Liver (tissue), 2 donors: ENCODE data around the gene CPNE1.

Experiments used
- JUND ChIP-seq, 2 donors: IDR thresholded peaks; 2 replicates each; pipeline ENCODE4 v1.6.1; 2016; ENCODE audit warnings: antibody characterized with exemption in 2 of 2
- TF ChIP-seq, protein P1 (sequence below): IDR thresholded peaks from 2 replicates; pipeline ENCODE4 v1.6.1; 2016; ENCODE audit warnings: antibody characterized with exemption, mild to moderate bottlenecking
- donor health status: healthy.

GRCh38 chr20:35652641-35653429 is 11.9 kb downstream of the CPNE1 start:
- TF ChIP-seq JUND (IDR thresholded peaks at IDR 0.05), result no peak
- TF ChIP-seq, protein P1, sequence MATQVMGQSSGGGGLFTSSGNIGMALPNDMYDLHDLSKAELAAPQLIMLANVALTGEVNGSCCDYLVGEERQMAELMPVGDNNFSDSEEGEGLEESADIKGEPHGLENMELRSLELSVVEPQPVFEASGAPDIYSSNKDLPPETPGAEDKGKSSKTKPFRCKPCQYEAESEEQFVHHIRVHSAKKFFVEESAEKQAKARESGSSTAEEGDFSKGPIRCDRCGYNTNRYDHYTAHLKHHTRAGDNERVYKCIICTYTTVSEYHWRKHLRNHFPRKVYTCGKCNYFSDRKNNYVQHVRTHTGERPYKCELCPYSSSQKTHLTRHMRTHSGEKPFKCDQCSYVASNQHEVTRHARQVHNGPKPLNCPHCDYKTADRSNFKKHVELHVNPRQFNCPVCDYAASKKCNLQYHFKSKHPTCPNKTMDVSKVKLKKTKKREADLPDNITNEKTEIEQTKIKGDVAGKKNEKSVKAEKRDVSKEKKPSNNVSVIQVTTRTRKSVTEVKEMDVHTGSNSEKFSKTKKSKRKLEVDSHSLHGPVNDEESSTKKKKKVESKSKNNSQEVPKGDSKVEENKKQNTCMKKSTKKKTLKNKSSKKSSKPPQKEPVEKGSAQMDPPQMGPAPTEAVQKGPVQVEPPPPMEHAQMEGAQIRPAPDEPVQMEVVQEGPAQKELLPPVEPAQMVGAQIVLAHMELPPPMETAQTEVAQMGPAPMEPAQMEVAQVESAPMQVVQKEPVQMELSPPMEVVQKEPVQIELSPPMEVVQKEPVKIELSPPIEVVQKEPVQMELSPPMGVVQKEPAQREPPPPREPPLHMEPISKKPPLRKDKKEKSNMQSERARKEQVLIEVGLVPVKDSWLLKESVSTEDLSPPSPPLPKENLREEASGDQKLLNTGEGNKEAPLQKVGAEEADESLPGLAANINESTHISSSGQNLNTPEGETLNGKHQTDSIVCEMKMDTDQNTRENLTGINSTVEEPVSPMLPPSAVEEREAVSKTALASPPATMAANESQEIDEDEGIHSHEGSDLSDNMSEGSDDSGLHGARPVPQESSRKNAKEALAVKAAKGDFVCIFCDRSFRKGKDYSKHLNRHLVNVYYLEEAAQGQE, result no peak
